Right lobe of liver (tissue), 6 donors: Measurements from ENCODE around the gene RGSL1. TPM values are rescaled to one million over a fixed set of nuclear protein-coding genes. Genes with fewer than 3 reads are reported as not detected.

Source experiments
- ATAC-seq, 4 donors: fragments of 200-7000 bp; cut with Tn5 transposase; one replicate each; pipeline ENCODE4 v1.9.1; 2020; ENCODE audit warnings: mild to moderate bottlenecking in 4 of 4, moderate library complexity in 4 of 4
- DNase-seq, 3 donors: peaks; one replicate each; pipeline ENCODE4 v3.0.0-alpha.2; 2020
- H3K27ac ChIP-seq, 3 donors: fragments of 200-600 bp; one replicate each; pipeline ENCODE4 v1.8.0; 2022
- H3K27me3 ChIP-seq, 2 donors: fragments of 200-600 bp; one replicate each; pipeline ENCODE4 v1.8.0; 2022
- H3K36me3 ChIP-seq, 4 donors: fragments of 200-600 bp; sonication (generic) in 1 of 4; one replicate each; pipeline versions ENCODE4 v1.5.1 to v1.8.0; 2017 to 2022; ENCODE audit warnings: control low read depth in 1 of 4
- H3K4me1 ChIP-seq, 4 donors: fragments of 200-600 bp; sonication (generic) in 1 of 4; one replicate each; pipeline versions ENCODE4 v1.5.1 to v1.8.0; 2017 to 2022; ENCODE audit warnings: control low read depth in 1 of 4
- H3K4me3 ChIP-seq, 3 donors: fragments of 200-600 bp; one replicate each; pipeline ENCODE4 v1.8.0; 2022
- H3K9me3 ChIP-seq, 4 donors: fragments of 200-600 bp; sonication (generic) in 1 of 4; one replicate each; pipeline versions ENCODE4 v1.5.1 to v1.8.0; 2017 to 2022; ENCODE audit warnings: control low read depth in 1 of 4
- POLR2A ChIP-seq: fragments of 450-650 bp; IDR thresholded peaks from one replicate; pipeline ENCODE4 v1.6.1; 2017; ENCODE audit warnings: antibody characterized with exemption, mild to moderate bottlenecking
- WGBS: methylation state at CpG from one replicate; pipeline ENCODE4 v1.1.6; 2018; ENCODE audit warnings: low coverage, low lambda C conversion rate; ENCODE audit not compliant: insufficient coverage; ENCODE audit errors: missing lambda C conversion rate; 5-methylcytosine and 5-hydroxymethylcytosine counted together
- intact Hi-C, 2 donors: fragments of 100-400 bp; cut with DNase I; formaldehyde crosslinking; loops; one replicate each; pipeline versions ENCODE4 v1.11.2 to v1.14.1; 2022
- total RNA-seq, 6 experiments: library from RNA; depleted of rRNA in 2 of 6; stranded (reverse); fragments of >200 nt in 2 of 6; fragmentation: NEBNext Ultra II Directional in 3 of 6; extraction: Animal tissue kit (Norgen Biotek cat#: 25700) in 3 of 6; gene quantifications; one replicate each; pipeline versions ENCODE4 v1.1.0 to v1.2.4, GENCODE V29; 2016 to 2023
- TF ChIP-seq, protein P1 (sequence below), 4 donors: fragments of 200-600 bp in 3 of 4; fragments of 450-650 bp in 1 of 4; IDR thresholded peaks; one replicate each; pipeline versions ENCODE4 v1.5.1 to v1.8.0; 2016 to 2022; ENCODE audit warnings: antibody characterized with exemption in 4 of 4, mild to moderate bottlenecking in 2 of 4
- donor health status: DM: no; HTN: yes; CAD: no.
- donor health status: DM: no; HTN: no; CAD: no.
- donor health status: DM: no; HTN: no; CAD: no.
- donor health status: DM: no; HTN: yes; CAD: no.
- donor health status: DM: no; HTN: yes; CAD: no.

The RGSL1 gene
- total RNA-seq, 6 experiments from 2014 or later: not detected

DNA sequence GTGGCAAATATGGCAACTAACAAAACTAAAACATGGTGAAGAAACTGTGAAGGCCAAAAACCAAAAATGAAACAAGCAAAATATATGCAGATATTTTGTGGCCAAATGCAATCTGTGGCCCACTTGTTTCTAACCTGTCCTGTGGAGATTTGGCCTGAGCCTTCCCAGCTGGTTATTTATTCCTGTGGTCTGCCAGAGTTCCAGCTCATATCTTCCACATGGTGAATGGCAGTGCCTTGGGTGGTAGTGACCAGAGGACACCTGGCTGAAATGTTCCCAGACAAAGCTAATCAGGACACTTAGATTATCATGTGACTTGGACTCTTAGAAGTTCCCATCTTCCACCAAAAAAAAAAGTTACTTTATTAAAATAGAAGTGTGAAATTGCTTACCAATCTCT is 99.4 kb downstream of the RGSL1 start:
- ATAC-seq: no peak
- no peak overlapping the region for H3K27ac ChIP-seq

GRCh38 chr1:182549811-182550210 is 99.9 kb downstream of the RGSL1 start:
- intact Hi-C loops: no loop called here
- Histone ChIP-seq H3K36me3 (no peaks in the 10 kb centered on the region), H3K9me3 (no peaks in the 10 kb centered on the region), H3K4me1 (no peaks in the 10 kb centered on the region), H3K27ac (no peak overlapping the region), H3K27me3 (no peaks in the 10 kb centered on the region), H3K4me3 (no peak overlapping the region)
- WGBS: 20% methylated on average over 1 of the region's 1 CpG
- no peak for DNase-seq
- TF ChIP-seq POLR2A: no peak
- TF ChIP-seq, protein P1, sequence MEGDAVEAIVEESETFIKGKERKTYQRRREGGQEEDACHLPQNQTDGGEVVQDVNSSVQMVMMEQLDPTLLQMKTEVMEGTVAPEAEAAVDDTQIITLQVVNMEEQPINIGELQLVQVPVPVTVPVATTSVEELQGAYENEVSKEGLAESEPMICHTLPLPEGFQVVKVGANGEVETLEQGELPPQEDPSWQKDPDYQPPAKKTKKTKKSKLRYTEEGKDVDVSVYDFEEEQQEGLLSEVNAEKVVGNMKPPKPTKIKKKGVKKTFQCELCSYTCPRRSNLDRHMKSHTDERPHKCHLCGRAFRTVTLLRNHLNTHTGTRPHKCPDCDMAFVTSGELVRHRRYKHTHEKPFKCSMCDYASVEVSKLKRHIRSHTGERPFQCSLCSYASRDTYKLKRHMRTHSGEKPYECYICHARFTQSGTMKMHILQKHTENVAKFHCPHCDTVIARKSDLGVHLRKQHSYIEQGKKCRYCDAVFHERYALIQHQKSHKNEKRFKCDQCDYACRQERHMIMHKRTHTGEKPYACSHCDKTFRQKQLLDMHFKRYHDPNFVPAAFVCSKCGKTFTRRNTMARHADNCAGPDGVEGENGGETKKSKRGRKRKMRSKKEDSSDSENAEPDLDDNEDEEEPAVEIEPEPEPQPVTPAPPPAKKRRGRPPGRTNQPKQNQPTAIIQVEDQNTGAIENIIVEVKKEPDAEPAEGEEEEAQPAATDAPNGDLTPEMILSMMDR (IDR thresholded peaks at IDR 0.05): no peak
- ATAC-seq: no peak

More for the DNA sequence above, 99.4 kb downstream of the RGSL1 start:
- intact Hi-C loops: no loop called here
- no peaks in the 10 kb centered on the region for H3K36me3 ChIP-seq
- H3K4me1 ChIP-seq: no peaks in the 10 kb centered on the region
- TF ChIP-seq, protein P1 (IDR thresholded peaks at IDR 0.05): no peak
- TF ChIP-seq POLR2A: no peak
- H3K27me3 ChIP-seq: no peaks in the 10 kb centered on the region
- DNase-seq: no peak
- H3K4me3 ChIP-seq: no peak overlapping the region
- H3K9me3 ChIP-seq: no peaks in the 10 kb centered on the region

GRCh38 chr1:182552527-182552926 is 102.6 kb downstream of the RGSL1 start:
- Histone ChIP-seq H3K27ac (no peak overlapping the region), H3K27me3 (no peaks in the 10 kb centered on the region), H3K4me3 (no peak overlapping the region), H3K36me3 (no peaks in the 10 kb centered on the region), H3K9me3 (no peaks in the 10 kb centered on the region), H3K4me1 (no peaks in the 10 kb centered on the region)
- DNase-seq (no peak), ATAC-seq (no peak)
- no peak for TF ChIP-seq POLR2A
- TF ChIP-seq, protein P1 (IDR thresholded peaks at IDR 0.05): no peak
- 81% methylated on average over 2 of the region's 2 CpGs for WGBS
- intact Hi-C loops: no loop called here

DNA sequence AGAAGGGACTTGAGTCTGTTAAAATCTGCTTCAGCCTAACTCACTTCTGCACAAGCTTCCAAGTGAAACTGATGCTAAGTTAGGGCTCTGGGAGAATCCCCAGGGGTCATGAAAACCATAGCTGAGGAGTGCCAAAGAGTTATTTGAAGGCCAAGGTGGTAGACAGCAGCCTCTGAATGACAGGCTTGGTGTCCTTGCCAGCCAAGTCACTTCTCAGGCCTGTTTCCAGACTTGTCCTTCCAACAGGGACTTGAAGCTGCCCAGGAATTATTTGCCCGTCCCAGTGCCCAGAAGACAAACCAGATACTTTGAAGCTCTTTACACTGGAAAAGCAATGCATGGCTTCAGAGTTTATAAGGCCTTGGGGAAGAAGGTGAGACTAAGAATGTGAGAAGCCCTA is 105.5 kb downstream of the RGSL1 start:
- DNase-seq (no peak), ATAC-seq (no peak)
- H3K36me3 ChIP-seq: no peaks in the 10 kb centered on the region
- no peaks in the 10 kb centered on the region for H3K27me3 ChIP-seq
- H3K27ac ChIP-seq: no peak overlapping the region
- no peaks in the 10 kb centered on the region for H3K9me3 ChIP-seq
- no peak overlapping the region for H3K4me3 ChIP-seq
- 83% methylated on average over 1 of the region's 1 CpG for WGBS
- H3K4me1 ChIP-seq: no peaks in the 10 kb centered on the region
- TF ChIP-seq, protein P1 (IDR thresholded peaks at IDR 0.05): no peak
- no peak for TF ChIP-seq POLR2A
- intact Hi-C loops: no loop called here

GRCh38 chr1:182556279-182556678 is 106.3 kb downstream of the RGSL1 start:
- DNase-seq (no peak), ATAC-seq (no peak)
- no peak overlapping the region for H3K4me3 ChIP-seq
- H3K27me3 ChIP-seq: no peaks in the 10 kb centered on the region
- H3K36me3 ChIP-seq: no peaks in the 10 kb centered on the region
- H3K4me1 ChIP-seq: no peaks in the 10 kb centered on the region
- intact Hi-C loops: no loop called here
- H3K27ac ChIP-seq: no peak overlapping the region
- no peak for TF ChIP-seq POLR2A
- TF ChIP-seq, protein P1 (IDR thresholded peaks at IDR 0.05): no peak
- no peaks in the 10 kb centered on the region for H3K9me3 ChIP-seq
